Mesendoderm (in vitro differentiated cells): Measurements from ENCODE around the gene FSTL4.

ENCODE experiments used
- DNase-seq: peaks from one replicate; pipeline ENCODE4 v3.0.0; 2013
- H2AK5ac ChIP-seq: 2 replicates; pipeline ENCODE4 v1.6.1; 2013; ENCODE audit warnings: low read length, inconsistent platforms
- H2BK120ac ChIP-seq: 2 replicates; pipeline ENCODE4 v1.6.1; 2013; ENCODE audit warnings: low read depth, mild to moderate bottlenecking, low read length, moderate library complexity, mixed read lengths
- H2BK15ac ChIP-seq: replicated peaks from 2 replicates; pipeline ENCODE4 v1.6.1; 2013; ENCODE audit warnings: low read depth, mild to moderate bottlenecking, moderate library complexity
- H2BK5ac ChIP-seq: 2 replicates; pipeline ENCODE4 v1.6.1; 2013; ENCODE audit warnings: low read length, inconsistent platforms
- H3K18ac ChIP-seq: 2 replicates; pipeline ENCODE4 v1.6.1; 2013; ENCODE audit warnings: mild to moderate bottlenecking, low read length, mixed read lengths
- H3K23ac ChIP-seq: one replicate; pipeline ENCODE4 v1.6.1; 2013; ENCODE audit warnings: low read length
- H3K27ac ChIP-seq: 2 replicates; pipeline ENCODE4 v1.5.1; 2013; ENCODE audit warnings: low read depth, mild to moderate bottlenecking, inconsistent platforms, low read length, moderate library complexity
- H3K27me3 ChIP-seq: 2 replicates; pipeline ENCODE4 v1.6.1; 2013; ENCODE audit warnings: low read length, control low read depth, mild to moderate bottlenecking, inconsistent platforms; ENCODE audit not compliant: insufficient read depth, poor library complexity
- H3K36me3 ChIP-seq: 2 replicates; pipeline ENCODE4 v1.6.1; 2013; ENCODE audit warnings: low read length, inconsistent platforms; ENCODE audit not compliant: control insufficient read depth, insufficient read depth
- H3K4ac ChIP-seq: one replicate; pipeline ENCODE4 v1.6.1; 2013; ENCODE audit warnings: low read depth, mild to moderate bottlenecking, low read length, moderate library complexity
- H3K4me1 ChIP-seq: 2 replicates; pipeline ENCODE4 v1.6.1; 2013; ENCODE audit warnings: low read depth, low read length, inconsistent platforms; ENCODE audit not compliant: control insufficient read depth
- H3K4me2 ChIP-seq: 2 replicates; pipeline ENCODE4 v1.6.1; 2013; ENCODE audit warnings: low read length
- H3K4me3 ChIP-seq: 2 replicates; pipeline ENCODE4 v1.5.1; 2013; ENCODE audit warnings: mild to moderate bottlenecking, low read length
- H3K56ac ChIP-seq: one replicate; pipeline ENCODE4 v1.6.1; 2013; ENCODE audit warnings: low read length
- H3K79me1 ChIP-seq: 2 replicates; pipeline ENCODE4 v1.6.1; 2013; ENCODE audit warnings: low read length, inconsistent platforms
- H3K79me2 ChIP-seq: 2 replicates; pipeline ENCODE4 v1.6.1; 2013; ENCODE audit warnings: mild to moderate bottlenecking, low read length; ENCODE audit not compliant: control insufficient read depth, insufficient read depth
- H3K9ac ChIP-seq: 2 replicates; pipeline ENCODE4 v1.6.1; 2013; ENCODE audit warnings: low read length, inconsistent platforms
- H4K5ac ChIP-seq: one replicate; pipeline ENCODE4 v1.6.1; 2013; ENCODE audit warnings: low read length
- H4K8ac ChIP-seq: one replicate; pipeline ENCODE4 v1.6.1; 2013; ENCODE audit warnings: low read depth, mild to moderate bottlenecking, control low read depth, low read length, moderate library complexity
- WGBS: extraction: QIAGEN DNeasy Blood & Tissue Kit; methylation state at CpG from one replicate; pipeline ENCODE4 v1.1.7; 2013; ENCODE audit warnings: low lambda C conversion rate, missing lambda C conversion rate; ENCODE audit not compliant: insufficient coverage; ENCODE audit errors: extremely low coverage; 5-methylcytosine and 5-hydroxymethylcytosine counted together

Gene FSTL4

DNA sequence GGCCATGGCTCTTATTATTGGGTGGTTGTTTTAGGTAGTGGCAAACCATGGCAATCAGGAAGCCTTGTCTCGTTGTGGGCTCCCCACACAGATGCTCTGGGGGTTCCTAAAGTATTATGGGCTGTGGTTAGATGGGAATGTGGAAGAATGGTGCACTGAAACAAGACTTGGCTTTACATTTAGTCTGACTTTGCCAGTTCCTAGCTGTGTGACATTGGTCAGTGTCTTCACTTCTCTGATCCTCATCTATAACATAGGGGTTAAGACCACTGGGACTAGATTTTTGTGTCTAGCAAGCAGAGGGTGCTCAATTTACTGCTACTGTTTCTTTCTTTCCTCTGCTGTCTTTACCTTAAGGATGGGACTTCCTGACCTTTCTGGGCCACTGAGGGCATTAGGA lies 411.0 kb downstream of the FSTL4 start:
- H3K4me1 ChIP-seq = peaks cover 6% of the 10 kb centered on the region
- H3K9ac ChIP-seq = no peak overlapping the region
- no peak overlapping the region for H3K56ac ChIP-seq
- no peak overlapping the region for H3K4ac ChIP-seq
- H3K4me3 ChIP-seq = no peak overlapping the region
- no peak overlapping the region for H2BK5ac ChIP-seq
- no peak overlapping the region for H3K4me2 ChIP-seq
- H3K27me3 ChIP-seq = no peaks in the 10 kb centered on the region
- H2BK15ac ChIP-seq = no peak overlapping the region
- H2BK120ac ChIP-seq = no peak overlapping the region
- H3K36me3 ChIP-seq = no peaks in the 10 kb centered on the region
- no peak overlapping the region for H4K5ac ChIP-seq
- no peak overlapping the region for H3K27ac ChIP-seq
- WGBS = no CpG with 5 or more reads among the region's 1 CpG
- H3K18ac ChIP-seq = no peak overlapping the region
- no peak overlapping the region for H4K8ac ChIP-seq
- no peak for DNase-seq
- no peaks in the 10 kb centered on the region for H3K79me2 ChIP-seq
- no peak overlapping the region for H2AK5ac ChIP-seq
- no peaks in the 10 kb centered on the region for H3K79me1 ChIP-seq
- H3K23ac ChIP-seq = no peak overlapping the region

DNA sequence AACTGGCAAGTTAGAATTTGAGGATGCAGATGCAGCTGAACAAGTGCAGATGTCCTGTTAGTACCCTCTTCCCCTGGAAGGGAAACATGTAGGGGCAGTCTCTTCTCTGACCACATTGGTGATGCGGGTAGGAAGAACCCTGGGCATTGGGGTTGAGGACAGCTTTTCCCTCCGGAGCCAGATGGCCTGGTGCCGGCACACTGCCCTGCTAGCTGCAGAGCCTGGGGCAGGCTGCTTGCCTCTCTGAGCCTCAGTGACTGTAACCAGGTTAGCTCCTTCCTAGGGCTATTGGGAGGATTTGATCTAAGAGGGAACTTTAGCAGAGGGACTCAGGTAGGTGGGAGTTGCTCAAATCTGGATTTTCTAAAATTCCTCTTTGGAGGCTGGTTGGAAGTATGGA lies 412.1 kb downstream of the FSTL4 start:
- Histone ChIP-seq H3K18ac (no peak overlapping the region), H3K4me1 (peaks cover 11% of the 10 kb centered on the region), H3K4me3 (no peak overlapping the region), H2AK5ac (no peak overlapping the region), H3K79me1 (no peaks in the 10 kb centered on the region), H3K79me2 (no peaks in the 10 kb centered on the region), H2BK15ac (no peak overlapping the region), H3K4ac (no peak overlapping the region), H3K56ac (no peak overlapping the region), H4K5ac (no peak overlapping the region), H2BK120ac (no peak overlapping the region), H3K27ac (no peak overlapping the region), H4K8ac (no peak overlapping the region), H3K9ac (no peak overlapping the region), H3K36me3 (no peaks in the 10 kb centered on the region), H3K4me2 (no peak overlapping the region), H2BK5ac (no peak overlapping the region), H3K23ac (no peak overlapping the region), H3K27me3 (no peaks in the 10 kb centered on the region)
- no peak for DNase-seq
- WGBS = no CpG with 5 or more reads among the region's 3 CpGs

DNA sequence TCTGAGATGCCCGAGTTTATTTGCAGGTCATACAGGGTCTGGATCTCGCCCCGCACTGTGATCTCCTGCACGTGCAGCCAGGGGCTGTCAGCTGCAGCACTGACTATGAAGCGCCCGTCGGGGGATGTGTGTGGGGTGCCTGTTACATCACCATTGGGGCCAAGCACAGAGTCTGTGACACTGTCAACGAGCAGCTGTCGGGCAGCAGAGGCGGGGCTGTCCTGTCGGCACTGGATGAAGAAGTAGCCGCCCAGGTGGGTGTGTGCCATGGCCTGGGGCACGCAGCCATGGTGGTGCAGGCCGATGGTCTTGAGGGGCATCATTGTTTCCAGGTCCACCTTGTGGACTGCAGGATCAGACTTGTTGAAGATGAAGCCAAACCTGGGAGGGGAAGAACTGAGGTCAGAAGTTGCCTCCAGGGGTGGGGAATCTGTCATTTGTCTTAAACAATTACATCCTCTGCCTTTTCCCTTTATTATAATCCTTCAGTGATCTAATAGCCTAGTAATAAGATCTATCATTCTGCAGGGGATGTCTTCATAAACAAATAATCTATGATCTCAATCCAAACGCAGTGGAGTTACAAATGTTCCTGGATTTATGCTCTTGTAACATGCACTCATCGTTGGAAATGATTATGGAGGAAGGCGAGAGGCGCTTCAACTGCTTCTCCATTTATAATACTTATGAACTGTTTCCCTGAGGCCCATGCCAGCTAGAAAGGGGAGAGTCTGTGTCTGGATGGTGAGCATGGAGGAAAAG lies 412.7 kb downstream of the FSTL4 start:
- no peak overlapping the region for H3K56ac ChIP-seq
- no peak overlapping the region for H3K9ac ChIP-seq
- H3K4ac ChIP-seq = no peak overlapping the region
- H3K4me1 ChIP-seq = peaks cover 11% of the 10 kb centered on the region
- H3K79me1 ChIP-seq = no peaks in the 10 kb centered on the region
- no peaks in the 10 kb centered on the region for H3K36me3 ChIP-seq
- DNase-seq = no peak
- no peak overlapping the region for H3K4me2 ChIP-seq
- no peak overlapping the region for H2BK120ac ChIP-seq
- H3K4me3 ChIP-seq = no peak overlapping the region
- H2BK15ac ChIP-seq = no peak overlapping the region
- no peaks in the 10 kb centered on the region for H3K27me3 ChIP-seq
- no peak overlapping the region for H3K27ac ChIP-seq
- no peaks in the 10 kb centered on the region for H3K79me2 ChIP-seq
- H4K5ac ChIP-seq = no peak overlapping the region
- H3K18ac ChIP-seq = no peak overlapping the region
- H4K8ac ChIP-seq = no peak overlapping the region
- no peak overlapping the region for H2AK5ac ChIP-seq
- no peak overlapping the region for H2BK5ac ChIP-seq
- no CpG with 5 or more reads among the region's 18 CpGs for WGBS
- no peak overlapping the region for H3K23ac ChIP-seq

DNA sequence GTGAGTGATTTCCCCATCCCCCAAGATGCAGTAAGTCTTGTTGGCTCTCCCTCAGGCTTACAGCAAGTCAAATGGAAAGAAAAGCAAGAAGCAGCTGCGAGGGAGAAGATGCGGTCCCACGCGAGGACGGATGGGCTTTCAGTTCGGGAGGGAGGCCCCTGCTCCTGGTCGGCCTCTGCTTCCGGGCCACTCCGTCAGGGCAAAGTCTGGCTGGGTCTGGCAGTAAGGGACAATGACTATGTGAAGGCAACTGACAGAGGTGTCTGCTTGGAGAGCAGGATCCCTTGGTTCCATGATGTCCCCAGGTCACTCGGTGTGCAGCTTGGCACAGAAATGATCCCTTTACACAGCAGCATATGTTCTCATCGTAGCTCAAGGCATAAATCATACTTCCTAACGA lies 413.8 kb downstream of the FSTL4 start:
- Histone ChIP-seq H3K56ac (no peak overlapping the region), H3K4me3 (no peak overlapping the region), H3K23ac (no peak overlapping the region), H3K4me2 (no peak overlapping the region), H2AK5ac (no peak overlapping the region), H3K18ac (no peak overlapping the region), H3K27me3 (no peaks in the 10 kb centered on the region), H4K5ac (no peak overlapping the region), H4K8ac (no peak overlapping the region), H2BK15ac (no peak overlapping the region), H3K27ac (no peak overlapping the region), H3K4me1 (peaks cover 11% of the 10 kb centered on the region), H3K9ac (no peak overlapping the region), H2BK5ac (no peak overlapping the region), H2BK120ac (no peak overlapping the region), H3K36me3 (no peaks in the 10 kb centered on the region), H3K79me2 (no peaks in the 10 kb centered on the region), H3K4ac (no peak overlapping the region), H3K79me1 (no peaks in the 10 kb centered on the region)
- WGBS = no CpG with 5 or more reads among the region's 12 CpGs
- no peak for DNase-seq

DNA sequence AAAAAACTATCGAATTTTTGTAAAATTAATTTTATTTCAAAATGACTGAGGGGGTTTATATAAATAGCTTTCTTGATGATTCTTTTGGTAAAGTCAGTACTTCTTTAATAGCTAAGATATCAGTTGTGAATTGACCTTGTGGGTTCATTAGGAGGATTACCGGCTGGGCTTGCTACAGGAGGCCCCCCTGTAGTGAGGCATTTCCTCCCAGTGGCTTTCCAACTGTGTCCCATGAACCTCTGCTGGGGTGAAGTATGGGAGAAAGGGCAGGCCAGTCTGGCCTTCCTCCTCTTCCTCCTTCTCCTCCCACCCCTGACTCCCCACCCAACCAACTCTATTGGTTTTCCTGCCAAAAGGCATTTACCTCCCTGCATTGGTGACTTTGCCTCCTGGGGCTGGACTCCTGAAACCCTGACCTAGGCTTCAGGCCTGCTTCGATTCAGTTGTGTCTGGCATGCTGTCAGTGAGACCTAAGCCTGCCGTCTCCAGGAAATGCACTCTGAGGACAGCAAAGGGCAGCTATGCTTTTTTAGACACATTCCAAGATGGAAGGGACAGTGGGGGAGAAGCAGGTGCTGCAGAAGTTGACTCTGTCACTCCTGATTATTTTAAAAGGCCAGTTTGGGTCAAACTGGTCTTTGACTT lies 415.8 kb downstream of the FSTL4 start:
- H3K23ac ChIP-seq = no peak overlapping the region
- peak overlapping the region; percentile 51 for H3K18ac ChIP-seq
- peak overlapping the region; percentile 2 for H2BK120ac ChIP-seq
- peak overlapping the region; percentile 10 for H2BK5ac ChIP-seq
- no peak overlapping the region for H4K8ac ChIP-seq
- H3K27ac ChIP-seq = peak overlapping the region; percentile 60
- H3K4me2 ChIP-seq = no peak overlapping the region
- H3K56ac ChIP-seq = peak overlapping the region; percentile 17
- H4K5ac ChIP-seq = no peak overlapping the region
- H3K9ac ChIP-seq = no peak overlapping the region
- no peak overlapping the region for H2AK5ac ChIP-seq
- no peak overlapping the region for H3K4me3 ChIP-seq
- no peaks in the 10 kb centered on the region for H3K27me3 ChIP-seq
- no peaks in the 10 kb centered on the region for H3K36me3 ChIP-seq
- DNase-seq = peak; percentile 77
- H3K4ac ChIP-seq = no peak overlapping the region
- no CpG with 5 or more reads among the region's 4 CpGs for WGBS
- H3K79me2 ChIP-seq = no peaks in the 10 kb centered on the region
- no peak overlapping the region for H2BK15ac ChIP-seq
- no peaks in the 10 kb centered on the region for H3K79me1 ChIP-seq
- peaks cover 11% of the 10 kb centered on the region for H3K4me1 ChIP-seq
